ENCODE measurements around the gene CEP57L1.

GRCh38 chr6:109183109-109183650, 87.9 kb downstream of the CEP57L1 start:
- TF ChIP-seq POLR2A (IDR thresholded peaks at IDR 0.05) (no peak), CTCF (IDR thresholded peaks at IDR 0.05) (no peak)
